ENCODE results near the gene JARID2. TPM values are rescaled to one million over a fixed set of nuclear protein-coding genes. Genes with fewer than 3 reads are reported as not detected.
A peak's percentile ranks its signal among the peaks of the same experiment; 100 is the strongest.

The JARID2 gene
- total RNA-seq, 1 experiment from 2014 or later = 21.0 TPM

- BruUV-seq (replicated peaks) = no TSS peak
- H3K27me3 Mint-ChIP-seq (ENCODE audit: insufficient read depth, unreplicated experiment) = no peaks in the 10 kb centered on the region
- H3K4me1 Mint-ChIP-seq (ENCODE audit: insufficient read depth, unreplicated experiment) = peaks cover 23% of the 10 kb centered on the region
- H3K4me3 Mint-ChIP-seq (ENCODE audit: unreplicated experiment) = no peak overlapping the region
- no peak overlapping the region for H3K27ac Mint-ChIP-seq (ENCODE audit: low read depth, unreplicated experiment)
- CTCF ChIA-PET = interaction anchor here (0.6 kb wide), 1 partner anchor 966 kb away, joined by 7 read pairs; no protein-coding TSS in a partner anchor
- intact Hi-C loops (cut with micrococcal nuclease) = no loop called here
- DNase-seq (ENCODE audit: unreplicated experiment) = no peak
- H3K9me3 Mint-ChIP-seq (ENCODE audit: unreplicated experiment) = no peaks in the 10 kb centered on the region
- TF ChIP-seq CTCF (IDR thresholded peaks at IDR 0.05; ENCODE audit: unreplicated experiment) = no peak
- POLR2A ChIA-PET = interaction anchor here (0.9 to 1.6 kb wide), 3 partner anchors 9 to 18 kb away, joined by 3 to 5 read pairs (median 4); no protein-coding TSS in a partner anchor
- H3K36me3 Mint-ChIP-seq (ENCODE audit: insufficient read depth, unreplicated experiment) = peaks cover 5% of the 10 kb centered on the region
These were observed 94.9 kb downstream of the JARID2 start for GRCh38 chr6:15340775-15341174.

- intact Hi-C loops (cut with micrococcal nuclease) = no loop called here
- H3K36me3 Mint-ChIP-seq (ENCODE audit: insufficient read depth, unreplicated experiment) = peaks cover 5% of the 10 kb centered on the region
- ChIA-PET CTCF (no interaction called here), POLR2A (interaction anchor here (1.1 kb wide), 1 partner anchor 18 kb away, joined by 3 read pairs; no protein-coding TSS in a partner anchor)
- H3K27me3 Mint-ChIP-seq (ENCODE audit: insufficient read depth, unreplicated experiment) = no peaks in the 10 kb centered on the region
- no peak for TF ChIP-seq CTCF (IDR thresholded peaks at IDR 0.05; ENCODE audit: unreplicated experiment)
- H3K27ac Mint-ChIP-seq (ENCODE audit: low read depth, unreplicated experiment) = peak overlapping the region; percentile 12
- no peak overlapping the region for H3K4me3 Mint-ChIP-seq (ENCODE audit: unreplicated experiment)
- H3K4me1 Mint-ChIP-seq (ENCODE audit: insufficient read depth, unreplicated experiment) = peaks cover 23% of the 10 kb centered on the region
- H3K9me3 Mint-ChIP-seq (ENCODE audit: unreplicated experiment) = no peaks in the 10 kb centered on the region
- no TSS peak for BruUV-seq (replicated peaks)
- peak; percentile 47 for DNase-seq (ENCODE audit: unreplicated experiment)
These were observed 95.6 kb downstream of the JARID2 start for GRCh38 chr6:15341311-15342001.

GRCh38 chr6:15342114-15342513 is 96.2 kb downstream of the JARID2 start:
- peaks cover 5% of the 10 kb centered on the region for H3K36me3 Mint-ChIP-seq (ENCODE audit: insufficient read depth, unreplicated experiment)
- peak overlapping the region; percentile 12 for H3K27ac Mint-ChIP-seq (ENCODE audit: low read depth, unreplicated experiment)
- H3K4me1 Mint-ChIP-seq (ENCODE audit: insufficient read depth, unreplicated experiment) = peaks cover 19% of the 10 kb centered on the region
- ChIA-PET CTCF (interaction anchor here (0.5 kb wide), 1 partner anchor 362 kb away, joined by 3 read pairs; no protein-coding TSS in a partner anchor), POLR2A (no interaction called here)
- intact Hi-C loops (cut with micrococcal nuclease) = no loop called here
- BruUV-seq (replicated peaks) = no TSS peak
- no peaks in the 10 kb centered on the region for H3K9me3 Mint-ChIP-seq (ENCODE audit: unreplicated experiment)
- H3K4me3 Mint-ChIP-seq (ENCODE audit: unreplicated experiment) = no peak overlapping the region
- no peak for DNase-seq (ENCODE audit: unreplicated experiment)
- H3K27me3 Mint-ChIP-seq (ENCODE audit: insufficient read depth, unreplicated experiment) = no peaks in the 10 kb centered on the region
- no peak for TF ChIP-seq CTCF (IDR thresholded peaks at IDR 0.05; ENCODE audit: unreplicated experiment)

- H3K27me3 Mint-ChIP-seq (ENCODE audit: insufficient read depth, unreplicated experiment) = no peaks in the 10 kb centered on the region
- H3K9me3 Mint-ChIP-seq (ENCODE audit: unreplicated experiment) = no peaks in the 10 kb centered on the region
- DNase-seq (ENCODE audit: unreplicated experiment) = no peak
- H3K4me3 Mint-ChIP-seq (ENCODE audit: unreplicated experiment) = no peak overlapping the region
- ChIA-PET CTCF (interaction anchor here (0.7 kb wide), 1 partner anchor 15 kb away, joined by 3 read pairs; no protein-coding TSS in a partner anchor), POLR2A (interaction anchor here (0.5 to 1.5 kb wide), 3 partner anchors 11 to 929 kb away, joined by 3 to 6 read pairs (median 4); no protein-coding TSS in a partner anchor)
- peaks cover 5% of the 10 kb centered on the region for H3K36me3 Mint-ChIP-seq (ENCODE audit: insufficient read depth, unreplicated experiment)
- no peak for TF ChIP-seq CTCF (IDR thresholded peaks at IDR 0.05; ENCODE audit: unreplicated experiment)
- H3K4me1 Mint-ChIP-seq (ENCODE audit: insufficient read depth, unreplicated experiment) = peaks cover 17% of the 10 kb centered on the region
- no TSS peak for BruUV-seq (replicated peaks)
- intact Hi-C loops (cut with micrococcal nuclease) = no loop called here
- no peak overlapping the region for H3K27ac Mint-ChIP-seq (ENCODE audit: low read depth, unreplicated experiment)
These were observed 97.8 kb downstream of the JARID2 start for GRCh38 chr6:15343490-15344191.
